SIG-M5 (cell line): ENCODE data around the gene WDR53.
"Not testable (repeated sequence)": the region's sequence is repeated elsewhere in the genome, so short reads cannot be mapped to it uniquely, and the experiment has no call there.

Experiments
- DNase-seq: peaks from one replicate; lab custom pipeline; 2025; lab: John Stamatoyannopoulos, UW

WDR53 gene

GRCh38 chr3:196517919-196518318, 50.4 kb downstream of the WDR53 start:
- DNase-seq = no peak

DNA sequence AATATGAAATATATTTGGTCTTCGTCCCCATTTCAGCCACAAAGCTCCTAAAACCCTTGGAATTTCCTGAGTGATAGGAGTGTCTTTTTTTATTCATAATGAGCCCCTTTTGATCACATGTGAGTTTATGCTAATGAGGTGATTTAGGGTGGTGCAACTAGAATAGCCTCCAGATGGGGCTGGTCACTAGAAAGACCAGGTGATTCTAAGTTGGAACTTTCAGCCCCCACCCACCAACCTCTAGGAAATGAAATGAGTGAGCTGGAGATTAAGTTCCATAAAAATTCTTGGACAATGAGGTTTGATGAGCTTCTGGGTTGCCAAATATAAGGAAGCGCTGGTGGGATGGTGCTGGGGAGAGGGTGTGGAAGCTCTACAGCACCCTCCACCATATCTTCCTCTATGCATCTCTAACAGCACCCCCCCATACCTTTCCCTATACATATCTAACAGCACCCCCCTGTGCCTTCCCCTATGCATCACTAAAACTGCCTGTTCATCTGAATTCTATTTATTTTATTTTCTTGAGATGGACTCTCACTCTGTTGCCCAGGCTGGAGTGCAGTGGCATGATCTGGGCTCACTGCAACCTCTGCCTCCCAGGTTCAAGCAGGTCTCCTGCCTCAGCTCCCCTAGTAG, 51.1 kb downstream of the WDR53 start:
- no peak for DNase-seq

GRCh38 chr3:196514913-196515621, 53.3 kb downstream of the WDR53 start, which contains the start of gene SMCO1:
SMCO1 (minus strand) TSS chr3:196515346; CDS start chr3:196515209, 137 bp downstream.
- DNase-seq = no peak

GRCh38 chr3:196514350-196514716, 54.0 kb downstream of the WDR53 start:
- DNase-seq = no peak

GRCh38 chr3:196513697-196514349, 54.5 kb downstream of the WDR53 start:
- no peak for DNase-seq

DNA sequence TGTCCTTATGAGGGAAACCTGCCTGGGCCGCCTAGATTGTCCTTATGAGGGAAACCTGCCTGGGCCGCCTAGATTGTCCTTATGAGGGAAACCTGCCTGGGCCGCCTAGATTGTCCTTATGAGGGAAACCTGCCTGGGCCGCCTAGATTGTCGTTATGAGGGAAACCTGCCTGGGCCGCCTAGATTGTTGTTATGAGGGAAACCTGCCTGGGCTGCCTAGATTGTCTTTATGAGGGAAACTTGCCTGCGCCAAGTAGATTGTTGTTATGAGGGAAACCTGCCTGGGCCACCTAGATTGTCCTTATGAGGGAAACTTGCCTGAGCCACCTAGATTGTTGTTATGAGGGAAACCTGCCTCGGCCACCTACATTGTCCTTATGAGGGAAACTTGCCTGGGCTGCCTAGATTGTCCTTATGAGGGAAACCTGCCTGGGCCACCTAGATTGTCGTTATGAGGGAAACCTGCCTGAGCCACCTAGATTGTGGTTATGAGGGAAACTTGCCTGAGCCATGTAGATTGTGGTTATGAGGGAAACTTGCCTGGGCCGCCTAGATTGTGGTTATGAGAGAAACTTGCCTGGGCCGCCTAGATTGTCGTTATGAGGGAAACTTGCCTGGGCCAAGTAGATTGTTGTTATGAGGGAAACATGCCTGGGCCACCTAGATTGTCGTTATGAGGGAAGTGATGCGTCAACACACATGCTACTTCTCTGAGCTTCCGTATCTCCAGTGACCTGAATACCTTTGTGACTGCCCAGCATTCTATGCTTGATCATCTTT, 56.5 kb downstream of the WDR53 start:
- DNase-seq = not testable (repeated sequence)

DNA sequence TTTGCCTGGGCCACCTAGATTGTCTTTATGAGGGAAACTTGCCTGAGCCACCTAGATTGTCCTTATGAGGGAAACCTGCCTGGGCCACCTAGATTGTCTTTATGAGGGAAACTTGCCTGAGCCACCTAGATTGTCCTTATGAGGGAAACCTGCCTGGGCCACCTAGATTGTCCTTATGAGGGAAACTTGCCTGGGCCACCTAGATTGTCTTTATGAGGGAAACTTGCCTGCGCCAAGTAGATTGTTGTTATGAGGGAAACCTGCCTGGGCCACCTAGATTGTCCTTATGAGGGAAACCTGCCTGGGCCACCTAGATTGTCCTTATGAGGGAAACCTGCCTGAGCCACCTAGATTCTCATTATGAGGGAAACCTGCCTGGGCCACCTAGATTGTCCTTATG, 57.2 kb downstream of the WDR53 start:
- DNase-seq = not testable (repeated sequence)

GRCh38 chr3:196506687-196507086, 61.7 kb downstream of the WDR53 start:
- DNase-seq = no peak

- no peak for DNase-seq
Measured at GRCh38 chr3:196504556-196504955, 63.8 kb downstream of the WDR53 start.
